GM12874 (cell line): Measurements from ENCODE around the gene CDS2.

ENCODE experiments used
- CTCF ChIP-seq: IDR thresholded peaks from 2 replicates; pipeline ENCODE4 v1.5.1; 2011; ENCODE audit warnings: low read depth, mild to moderate bottlenecking, control low read depth, low read length, moderate library complexity; ENCODE audit not compliant: insufficient read depth

Gene CDS2

GRCh38 chr20:5156675-5157448 is 30.1 kb downstream of the CDS2 start:
- no peak for TF ChIP-seq CTCF

GRCh38 chr20:5159928-5160327 is 33.1 kb downstream of the CDS2 start:
- no peak for TF ChIP-seq CTCF

DNA sequence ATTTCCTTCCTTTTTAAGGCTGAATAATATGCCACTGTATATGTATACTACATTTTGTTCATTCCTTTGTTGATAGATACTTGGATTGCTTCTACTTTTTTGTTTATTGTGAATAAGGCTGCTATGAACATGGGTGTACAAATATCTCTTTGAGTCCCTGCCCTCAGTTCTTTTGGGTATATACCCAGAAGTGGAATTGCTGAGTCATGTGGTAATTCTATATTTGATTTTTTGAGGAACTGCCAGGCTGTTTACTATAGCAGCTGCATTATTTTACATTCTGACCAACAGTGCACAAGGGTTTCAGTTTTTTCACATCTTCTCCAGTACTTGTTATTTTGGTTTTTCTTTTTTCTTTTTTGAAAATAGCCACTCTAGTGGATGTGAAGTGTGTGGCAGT is 34.1 kb downstream of the CDS2 start:
- no peak for TF ChIP-seq CTCF

GRCh38 chr20:5161536-5162164 is 34.8 kb downstream of the CDS2 start:
- TF ChIP-seq CTCF, result no peak

GRCh38 chr20:5164645-5165625 is 38.1 kb downstream of the CDS2 start:
- TF ChIP-seq CTCF, result no peak

GRCh38 chr20:5168651-5169396 is 42.0 kb downstream of the CDS2 start:
- no peak for TF ChIP-seq CTCF

GRCh38 chr20:5170341-5170740 is 43.5 kb downstream of the CDS2 start:
- no peak for TF ChIP-seq CTCF
